Activated naive CD4-positive, alpha-beta T cell treated with anti-CD3 and anti-CD28 coated beads, Interleukin-2, amount 50 U/mL, for 72 hours (primary cell): ENCODE results near the gene ABHD12. TPM values are rescaled to one million over a fixed set of nuclear protein-coding genes. Genes with fewer than 3 reads are reported as not detected.

Experiments
- ATAC-seq, 2 donors: fragments of 150-1000 bp; cut with Tn5 transposase; 2 replicates each; pipeline ENCODE4 v1.10.0; 2021; ENCODE audit warnings: mild to moderate bottlenecking in 2 of 2, moderate library complexity in 2 of 2
- DNase-seq, 2 donors: peaks; one replicate each; pipeline ENCODE4 v3.0.0; 2021 to 2022; ENCODE audit warnings: low spot score in 2 of 2
- H3K27ac Mint-ChIP-seq, 2 donors: one replicate each; pipeline ENCODE4 v1.8.0; 2022; ENCODE audit warnings: mild to moderate bottlenecking in 2 of 2, mixed read lengths in 2 of 2
- H3K36me3 Mint-ChIP-seq, 2 donors: one replicate each; pipeline ENCODE4 v1.8.0; 2022; ENCODE audit warnings: mixed read lengths in 2 of 2
- H3K9me3 Mint-ChIP-seq, 2 donors: one replicate each; pipeline ENCODE4 v1.8.0; 2022; ENCODE audit warnings: mixed read lengths in 2 of 2
- total RNA-seq, 2 donors: library from RNA; stranded (reverse); gene quantifications; one replicate each; pipeline ENCODE4 v1.2.3, GENCODE V29; 2022

ABHD12 gene
- total RNA-seq, 2 donors from 2014 or later, result 13.8 to 20.2 TPM

GRCh38 chr20:25282796-25283195 is 107.8 kb downstream of the ABHD12 start:
- peak overlapping the region in 1 of 2 donors; percentile 71 for H3K27ac Mint-ChIP-seq
- H3K36me3 Mint-ChIP-seq, result peaks cover 0 to 6% of the 10 kb centered on the region in 2 donors
- H3K9me3 Mint-ChIP-seq, result no peaks in the 10 kb centered on the region
- ATAC-seq (no peak), DNase-seq (peak in 1 of 2 donors; percentile 39)

GRCh38 chr20:25282034-25282781 is 108.4 kb downstream of the ABHD12 start:
- H3K27ac Mint-ChIP-seq, result peak overlapping the region in 1 of 2 donors; percentile 71
- DNase-seq (peak in 1 of 2 donors; percentile 51), ATAC-seq (no peak)

GRCh38 chr20:25281541-25281991 is 109.1 kb downstream of the ABHD12 start:
- Mint-ChIP-seq H3K27ac (no peak overlapping the region), H3K36me3 (no peaks in the 10 kb centered on the region), H3K9me3 (no peaks in the 10 kb centered on the region)
- DNase-seq, result peak in 1 of 2 donors; percentile 59
- ATAC-seq, result peak; percentile 8 to 62

More at GRCh38 chr20:25282034-25282781, 108.4 kb downstream of the ABHD12 start:
- H3K36me3 Mint-ChIP-seq, result peaks cover 0 to 5% of the 10 kb centered on the region in 2 donors
- no peaks in the 10 kb centered on the region for H3K9me3 Mint-ChIP-seq

GRCh38 chr20:25280574-25281535 is 109.8 kb downstream of the ABHD12 start:
- DNase-seq, result peak in 1 of 2 donors; percentile 50
- no peaks in the 10 kb centered on the region for H3K9me3 Mint-ChIP-seq
- H3K27ac Mint-ChIP-seq, result no peak overlapping the region
- no peak for ATAC-seq
- H3K36me3 Mint-ChIP-seq, result no peaks in the 10 kb centered on the region

GRCh38 chr20:25280051-25280573 is 110.5 kb downstream of the ABHD12 start:
- H3K27ac Mint-ChIP-seq, result no peak overlapping the region
- no peak for ATAC-seq
- no peaks in the 10 kb centered on the region for H3K36me3 Mint-ChIP-seq
- peak in 1 of 2 donors; percentile 45 for DNase-seq
- no peaks in the 10 kb centered on the region for H3K9me3 Mint-ChIP-seq

GRCh38 chr20:25279403-25279802 is 111.2 kb downstream of the ABHD12 start:
- Mint-ChIP-seq H3K27ac (no peak overlapping the region), H3K9me3 (no peaks in the 10 kb centered on the region), H3K36me3 (no peaks in the 10 kb centered on the region)
- DNase-seq (no peak), ATAC-seq (no peak)

GRCh38 chr20:25278636-25279361 is 111.8 kb downstream of the ABHD12 start:
- no peak for ATAC-seq
- H3K9me3 Mint-ChIP-seq, result no peaks in the 10 kb centered on the region
- no peak overlapping the region for H3K27ac Mint-ChIP-seq
- H3K36me3 Mint-ChIP-seq, result peaks cover 0 to 4% of the 10 kb centered on the region in 2 donors
- peak in 1 of 2 donors; percentile 44 for DNase-seq

GRCh38 chr20:25277941-25278521 is 112.6 kb downstream of the ABHD12 start:
- no peaks in the 10 kb centered on the region for H3K9me3 Mint-ChIP-seq
- peaks cover 0 to 4% of the 10 kb centered on the region in 2 donors for H3K36me3 Mint-ChIP-seq
- ATAC-seq (no peak), DNase-seq (no peak)
- no peak overlapping the region for H3K27ac Mint-ChIP-seq

GRCh38 chr20:25277051-25277801 is 113.4 kb downstream of the ABHD12 start:
- Mint-ChIP-seq H3K36me3 (peaks cover 0 to 4% of the 10 kb centered on the region in 2 donors), H3K9me3 (no peaks in the 10 kb centered on the region), H3K27ac (no peak overlapping the region)
- ATAC-seq, result no peak
- DNase-seq, result peak in 1 of 2 donors; percentile 50

GRCh38 chr20:25276533-25277050 is 114.0 kb downstream of the ABHD12 start:
- DNase-seq (peak in 1 of 2 donors; percentile 48), ATAC-seq (no peak)
- no peaks in the 10 kb centered on the region for H3K9me3 Mint-ChIP-seq
- peaks cover 0 to 4% of the 10 kb centered on the region in 2 donors for H3K36me3 Mint-ChIP-seq
- no peak overlapping the region for H3K27ac Mint-ChIP-seq

- Mint-ChIP-seq H3K27ac (no peak overlapping the region), H3K36me3 (peaks cover 0 to 4% of the 10 kb centered on the region in 2 donors)
Observed at GRCh38 chr20:25275813-25276532, 114.7 kb downstream of the ABHD12 start.

GRCh38 chr20:25274891-25275812 is 115.5 kb downstream of the ABHD12 start:
- Mint-ChIP-seq H3K9me3 (no peaks in the 10 kb centered on the region), H3K27ac (peak overlapping the region; percentile 25 to 37), H3K36me3 (peaks cover 0 to 4% of the 10 kb centered on the region in 2 donors)
- ATAC-seq (no peak), DNase-seq (peak in 1 of 2 donors; percentile 52)

More at GRCh38 chr20:25275813-25276532, 114.7 kb downstream of the ABHD12 start:
- DNase-seq, result peak in 1 of 2 donors; percentile 37
- H3K9me3 Mint-ChIP-seq, result no peaks in the 10 kb centered on the region
- ATAC-seq, result no peak

- peak in 1 of 2 donors; percentile 42 for DNase-seq
- peaks cover 4 to 5% of the 10 kb centered on the region in 2 donors for H3K36me3 Mint-ChIP-seq
- H3K27ac Mint-ChIP-seq, result peak overlapping the region; percentile 37
- no peaks in the 10 kb centered on the region for H3K9me3 Mint-ChIP-seq
- no peak for ATAC-seq
Observed at GRCh38 chr20:25274481-25274880, 116.2 kb downstream of the ABHD12 start.
